HEK293 (cell line): Measurements from ENCODE around the gene XPR1.

Experiments used
- CTCF ChIA-PET: fragments of 350-600 bp; formaldehyde crosslinking; extraction: SDS; loops from one replicate; lab custom pipeline; 2021; ENCODE audit warnings: antibody characterized with exemption; lab: Yijun Ruan, JAX
- POLR2A ChIA-PET: fragments of 300-600 bp; formaldehyde crosslinking; extraction: SDS; loops from one replicate; lab custom pipeline; 2020; ENCODE audit warnings: antibody characterized with exemption, inconsistent platforms; lab: Yijun Ruan, JAX
- H3K27ac ChIP-seq: fragments of 200-500 bp; sonication (Bioruptor generic); 2 replicates; pipeline ENCODE4 v1.5.1; 2014; ENCODE audit warnings: low read depth, low read length, control low read depth, inconsistent platforms; ENCODE audit errors: extremely low read depth
- H3K36me3 ChIP-seq, 2 experiments: fragments of 200-500 bp in 1 of 2; sonication (Bioruptor generic) in 1 of 2; 1 replicate in 1 of 2; 2 replicates in 1 of 2; pipeline ENCODE4 v1.5.1; 2014 to 2017; ENCODE audit warnings: inconsistent platforms in 2 of 2, low read length in 2 of 2; ENCODE audit not compliant: control insufficient read depth in 2 of 2, insufficient read depth in 1 of 2
- H3K4me1 ChIP-seq: fragments of 200-500 bp; sonication (Bioruptor generic); 2 replicates; pipeline ENCODE4 v1.5.1; 2014; ENCODE audit warnings: mild to moderate bottlenecking, low read length, inconsistent platforms; ENCODE audit not compliant: control insufficient read depth, insufficient read depth
- H3K4me3 ChIP-seq: 2 replicates; pipeline ENCODE4 v1.5.1; 2011; ENCODE audit warnings: low read depth, mild to moderate bottlenecking, control low read depth, low read length, moderate library complexity
- H3K9me3 ChIP-seq: fragments of 200-500 bp; sonication (Bioruptor generic); 2 replicates; pipeline ENCODE4 v1.5.1; 2014; ENCODE audit warnings: low read depth, low read length, inconsistent platforms; ENCODE audit not compliant: control insufficient read depth, insufficient read depth
- GLIS1 ChIP-seq: fragments of 450-650 bp; formaldehyde crosslinking; IDR thresholded peaks from 2 replicates; pipeline ENCODE4 v1.5.1; 2016; ENCODE audit warnings: missing biosample characterization, missing genetic modification characterization
- SP2 ChIP-seq: fragments of 450-650 bp; formaldehyde crosslinking; IDR thresholded peaks from 2 replicates; pipeline ENCODE4 v1.5.1; 2016; ENCODE audit warnings: missing biosample characterization, missing genetic modification characterization
- YY1 ChIP-seq: fragments of 450-650 bp; formaldehyde crosslinking; IDR thresholded peaks from 2 replicates; pipeline ENCODE4 v1.5.1; 2018; ENCODE audit warnings: missing biosample characterization, missing genetic modification characterization
- ZBTB17 ChIP-seq: fragments of 450-650 bp; formaldehyde crosslinking; IDR thresholded peaks from 2 replicates; pipeline ENCODE4 v1.5.1; 2016; ENCODE audit warnings: missing biosample characterization, missing genetic modification characterization
- ZIC2 ChIP-seq: fragments of 450-650 bp; formaldehyde crosslinking; IDR thresholded peaks from 2 replicates; pipeline ENCODE4 v1.5.1; 2016; ENCODE audit warnings: missing biosample characterization, missing genetic modification characterization
- ZNF169 ChIP-seq: fragments of 450-650 bp; formaldehyde crosslinking; IDR thresholded peaks from 2 replicates; pipeline ENCODE4 v1.5.1; 2016; ENCODE audit warnings: missing biosample characterization, missing genetic modification characterization
- ZNF175 ChIP-seq: fragments of 450-650 bp; formaldehyde crosslinking; IDR thresholded peaks from 2 replicates; pipeline ENCODE4 v1.5.1; 2016; ENCODE audit warnings: missing biosample characterization, missing genetic modification characterization
- ZNF211 ChIP-seq: fragments of 450-650 bp; formaldehyde crosslinking; IDR thresholded peaks from 2 replicates; pipeline ENCODE4 v1.5.1; 2016; ENCODE audit warnings: low read depth, missing biosample characterization, missing genetic modification characterization
- ZNF23 ChIP-seq: fragments of 450-650 bp; formaldehyde crosslinking; IDR thresholded peaks from 2 replicates; pipeline ENCODE4 v1.5.1; 2016; ENCODE audit warnings: missing biosample characterization, missing genetic modification characterization, borderline replicate concordance
- ZNF248 ChIP-seq: fragments of 450-650 bp; formaldehyde crosslinking; IDR thresholded peaks from 2 replicates; pipeline ENCODE4 v1.5.1; 2017; ENCODE audit warnings: missing biosample characterization, missing genetic modification characterization
- ZNF292 ChIP-seq: fragments of 450-650 bp; formaldehyde crosslinking; IDR thresholded peaks from 2 replicates; pipeline ENCODE4 v1.5.1; 2016; ENCODE audit warnings: low read depth, missing biosample characterization, missing genetic modification characterization, borderline replicate concordance
- ZNF354C ChIP-seq: fragments of 450-650 bp; formaldehyde crosslinking; IDR thresholded peaks from 2 replicates; pipeline ENCODE4 v1.5.1; 2016; ENCODE audit warnings: missing biosample characterization, missing genetic modification characterization, low read depth, borderline replicate concordance
- ZNF433 ChIP-seq: fragments of 450-650 bp; formaldehyde crosslinking; IDR thresholded peaks from 2 replicates; pipeline ENCODE4 v1.5.1; 2016; ENCODE audit warnings: missing biosample characterization, missing genetic modification characterization, low read depth
- ZNF544 ChIP-seq: fragments of 450-650 bp; formaldehyde crosslinking; IDR thresholded peaks from 2 replicates; pipeline ENCODE4 v1.5.0; 2017; ENCODE audit warnings: missing biosample characterization, missing genetic modification characterization
- ZNF558 ChIP-seq: fragments of 450-650 bp; formaldehyde crosslinking; IDR thresholded peaks from 2 replicates; pipeline ENCODE4 v1.5.1; 2016; ENCODE audit warnings: missing biosample characterization, missing genetic modification characterization
- ZNF621 ChIP-seq: fragments of 450-650 bp; formaldehyde crosslinking; IDR thresholded peaks from 2 replicates; pipeline ENCODE4 v1.5.1; 2017; ENCODE audit warnings: missing biosample characterization, missing genetic modification characterization
- ZNF623 ChIP-seq: fragments of 450-650 bp; formaldehyde crosslinking; IDR thresholded peaks from 2 replicates; pipeline ENCODE4 v1.5.1; 2016; ENCODE audit warnings: missing biosample characterization, missing genetic modification characterization
- ZNF629 ChIP-seq: fragments of 450-650 bp; formaldehyde crosslinking; IDR thresholded peaks from 2 replicates; pipeline ENCODE4 v1.5.1; 2017; ENCODE audit warnings: missing biosample characterization, missing genetic modification characterization
- ZNF776 ChIP-seq: fragments of 450-650 bp; formaldehyde crosslinking; IDR thresholded peaks from 2 replicates; pipeline ENCODE4 v1.5.0; 2017; ENCODE audit warnings: missing biosample characterization, missing genetic modification characterization, borderline replicate concordance
- ZNF791 ChIP-seq: fragments of 450-650 bp; formaldehyde crosslinking; IDR thresholded peaks from 2 replicates; pipeline ENCODE4 v1.5.1; 2016; ENCODE audit warnings: missing biosample characterization, missing genetic modification characterization
- TF ChIP-seq, protein P1 (sequence below): fragments of 450-650 bp; formaldehyde crosslinking; IDR thresholded peaks from 2 replicates; pipeline ENCODE4 v1.5.1; 2016; ENCODE audit warnings: missing biosample characterization, missing genetic modification characterization, low read depth
- TF ChIP-seq, protein P2 (sequence below): fragments of 450-650 bp; IDR thresholded peaks from 2 replicates; pipeline ENCODE4 v1.5.1; 2018; ENCODE audit warnings: missing biosample characterization, mild to moderate bottlenecking, missing genetic modification characterization
- TF ChIP-seq, protein P3 (sequence below): fragments of 450-650 bp; formaldehyde crosslinking; IDR thresholded peaks from 2 replicates; pipeline ENCODE4 v1.5.1; 2016; ENCODE audit warnings: missing biosample characterization, missing genetic modification characterization

XPR1 gene

DNA sequence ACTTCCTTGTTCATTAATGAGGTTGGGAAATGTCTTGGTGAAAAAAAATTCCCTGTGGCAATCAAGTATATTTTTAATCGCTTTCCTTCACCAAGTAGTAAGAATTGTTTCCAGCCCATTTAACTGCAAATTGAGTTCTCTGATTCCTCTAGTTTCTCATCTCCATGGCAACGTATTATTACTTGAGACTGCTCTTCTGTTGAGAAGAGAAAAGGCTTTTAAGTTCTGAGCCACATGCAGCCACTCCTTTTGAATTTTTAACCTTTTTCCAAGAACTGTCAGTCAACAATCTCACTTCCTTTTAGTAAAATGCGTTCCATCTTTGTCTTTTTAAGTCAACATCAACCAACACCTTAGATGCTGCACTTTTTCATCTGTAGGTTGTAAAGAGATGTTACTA, 205.2 kb downstream of the XPR1 start (continued):
- TF ChIP-seq, protein P1, sequence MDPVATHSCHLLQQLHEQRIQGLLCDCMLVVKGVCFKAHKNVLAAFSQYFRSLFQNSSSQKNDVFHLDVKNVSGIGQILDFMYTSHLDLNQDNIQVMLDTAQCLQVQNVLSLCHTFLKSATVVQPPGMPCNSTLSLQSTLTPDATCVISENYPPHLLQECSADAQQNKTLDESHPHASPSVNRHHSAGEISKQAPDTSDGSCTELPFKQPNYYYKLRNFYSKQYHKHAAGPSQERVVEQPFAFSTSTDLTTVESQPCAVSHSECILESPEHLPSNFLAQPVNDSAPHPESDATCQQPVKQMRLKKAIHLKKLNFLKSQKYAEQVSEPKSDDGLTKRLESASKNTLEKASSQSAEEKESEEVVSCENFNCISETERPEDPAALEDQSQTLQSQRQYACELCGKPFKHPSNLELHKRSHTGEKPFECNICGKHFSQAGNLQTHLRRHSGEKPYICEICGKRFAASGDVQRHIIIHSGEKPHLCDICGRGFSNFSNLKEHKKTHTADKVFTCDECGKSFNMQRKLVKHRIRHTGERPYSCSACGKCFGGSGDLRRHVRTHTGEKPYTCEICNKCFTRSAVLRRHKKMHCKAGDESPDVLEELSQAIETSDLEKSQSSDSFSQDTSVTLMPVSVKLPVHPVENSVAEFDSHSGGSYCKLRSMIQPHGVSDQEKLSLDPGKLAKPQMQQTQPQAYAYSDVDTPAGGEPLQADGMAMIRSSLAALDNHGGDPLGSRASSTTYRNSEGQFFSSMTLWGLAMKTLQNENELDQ: no peak
- TF ChIP-seq ZNF776 (tag by site-specific recombination) (no peak), SP2 (tag by site-specific recombination) (no peak)

DNA sequence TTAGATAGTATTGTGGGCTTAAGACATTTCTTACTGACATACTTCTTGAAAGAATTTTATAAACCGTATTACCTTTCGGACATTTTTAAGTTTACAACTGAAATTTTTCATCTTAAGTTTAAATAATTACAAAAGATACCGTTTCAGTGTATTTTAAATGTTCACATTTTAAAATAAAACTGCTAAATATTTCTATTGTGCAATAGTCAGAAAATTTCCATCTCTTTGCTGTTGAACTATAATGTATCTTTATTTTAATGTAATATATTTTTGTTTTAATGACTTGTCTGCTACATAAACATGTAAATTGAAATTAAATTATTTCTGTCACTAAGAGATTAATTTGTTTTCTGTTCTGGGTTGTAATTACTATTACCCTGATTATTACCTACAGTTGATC, 206.7 kb downstream of the XPR1 start:
- TF ChIP-seq ZNF354C (tag by site-specific recombination) (no peak), ZNF175 (tag by site-specific recombination) (no peak), ZBTB17 (no peak), YY1 (no peak), ZNF623 (tag by site-specific recombination) (no peak), ZNF558 (tag by site-specific recombination) (no peak), ZIC2 (no peak), ZNF211 (tag by site-specific recombination) (no peak), ZNF248 (tag by site-specific recombination) (no peak), ZNF23 (tag by site-specific recombination) (no peak), ZNF791 (tag by site-specific recombination) (no peak), ZNF169 (tag by site-specific recombination) (no peak), ZNF621 (tag by site-specific recombination) (no peak), ZNF629 (tag by site-specific recombination) (no peak), ZNF433 (tag by site-specific recombination) (no peak), ZNF544 (tag by site-specific recombination) (no peak), ZNF292 (tag by site-specific recombination) (no peak), GLIS1 (no peak)
- TF ChIP-seq, protein P2, sequence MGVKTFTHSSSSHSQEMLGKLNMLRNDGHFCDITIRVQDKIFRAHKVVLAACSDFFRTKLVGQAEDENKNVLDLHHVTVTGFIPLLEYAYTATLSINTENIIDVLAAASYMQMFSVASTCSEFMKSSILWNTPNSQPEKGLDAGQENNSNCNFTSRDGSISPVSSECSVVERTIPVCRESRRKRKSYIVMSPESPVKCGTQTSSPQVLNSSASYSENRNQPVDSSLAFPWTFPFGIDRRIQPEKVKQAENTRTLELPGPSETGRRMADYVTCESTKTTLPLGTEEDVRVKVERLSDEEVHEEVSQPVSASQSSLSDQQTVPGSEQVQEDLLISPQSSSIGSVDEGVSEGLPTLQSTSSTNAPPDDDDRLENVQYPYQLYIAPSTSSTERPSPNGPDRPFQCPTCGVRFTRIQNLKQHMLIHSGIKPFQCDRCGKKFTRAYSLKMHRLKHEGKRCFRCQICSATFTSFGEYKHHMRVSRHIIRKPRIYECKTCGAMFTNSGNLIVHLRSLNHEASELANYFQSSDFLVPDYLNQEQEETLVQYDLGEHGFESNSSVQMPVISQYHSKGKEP (tag by site-specific recombination): no peak
- TF ChIP-seq, protein P3, sequence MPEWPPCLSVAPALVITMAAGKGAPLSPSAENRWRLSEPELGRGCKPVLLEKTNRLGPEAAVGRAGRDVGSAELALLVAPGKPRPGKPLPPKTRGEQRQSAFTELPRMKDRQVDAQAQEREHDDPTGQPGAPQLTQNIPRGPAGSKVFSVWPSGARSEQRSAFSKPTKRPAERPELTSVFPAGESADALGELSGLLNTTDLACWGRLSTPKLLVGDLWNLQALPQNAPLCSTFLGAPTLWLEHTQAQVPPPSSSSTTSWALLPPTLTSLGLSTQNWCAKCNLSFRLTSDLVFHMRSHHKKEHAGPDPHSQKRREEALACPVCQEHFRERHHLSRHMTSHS (tag by site-specific recombination): no peak

More for the DNA sequence above, 206.7 kb downstream of the XPR1 start:
- CTCF ChIA-PET: interaction anchor here (0.6 kb wide), 1 partner anchor 1133 kb away, joined by 3 read pairs; no protein-coding TSS in a partner anchor
- Histone ChIP-seq H3K36me3 (no peaks in the 10 kb centered on the region), H3K4me3 (no peak overlapping the region), H3K4me1 (peaks cover 4% of the 10 kb centered on the region), H3K9me3 (no peaks in the 10 kb centered on the region), H3K27ac (no peak overlapping the region)
- POLR2A ChIA-PET: no interaction called here
